MM.1S (cell line): ENCODE data around the gene MYLK4.

Experiments
- EZH2 ChIP-seq: fragments of 300-600 bp; sonication (generic); optimal IDR thresholded peaks from 2 replicates; pipeline ENCODE3; 2017; ENCODE audit warnings: low read depth, mild to moderate bottlenecking, antibody characterized with exemption, low read length, mixed read lengths
- EZH2phosphoT487 ChIP-seq: fragments of 300-600 bp; sonication (generic); IDR thresholded peaks from 2 replicates; pipeline ENCODE4 v1.6.1; 2018; ENCODE audit warnings: antibody characterized with exemption, low read length
- TF ChIP-seq, protein P1 (sequence below): fragments of 300-600 bp; sonication (generic); IDR thresholded peaks from 2 replicates; pipeline ENCODE4 v1.5.1; 2016; ENCODE audit warnings: antibody characterized with exemption, low read length, mixed read lengths

DNA sequence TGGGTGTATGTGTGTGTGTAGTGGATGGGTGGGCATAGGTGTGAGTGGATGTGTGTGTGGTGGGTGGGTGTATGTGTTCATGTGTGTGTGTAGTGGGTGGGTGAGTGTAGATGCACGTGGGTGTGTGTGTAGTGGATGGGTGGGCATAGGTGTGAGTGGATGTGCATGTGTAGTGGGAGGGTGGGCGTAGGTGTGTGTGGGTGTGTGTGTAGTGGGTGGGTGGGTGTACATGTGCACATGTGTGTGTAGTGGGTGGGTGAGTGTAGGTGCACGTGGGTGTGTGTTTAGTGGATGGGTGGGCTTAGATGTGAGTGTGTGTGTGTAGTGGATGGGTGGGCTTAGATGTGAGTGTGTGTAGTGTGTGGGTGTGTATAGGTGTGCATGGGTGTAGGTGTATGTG lies 104.4 kb downstream of the MYLK4 start:
- TF ChIP-seq, protein P1, sequence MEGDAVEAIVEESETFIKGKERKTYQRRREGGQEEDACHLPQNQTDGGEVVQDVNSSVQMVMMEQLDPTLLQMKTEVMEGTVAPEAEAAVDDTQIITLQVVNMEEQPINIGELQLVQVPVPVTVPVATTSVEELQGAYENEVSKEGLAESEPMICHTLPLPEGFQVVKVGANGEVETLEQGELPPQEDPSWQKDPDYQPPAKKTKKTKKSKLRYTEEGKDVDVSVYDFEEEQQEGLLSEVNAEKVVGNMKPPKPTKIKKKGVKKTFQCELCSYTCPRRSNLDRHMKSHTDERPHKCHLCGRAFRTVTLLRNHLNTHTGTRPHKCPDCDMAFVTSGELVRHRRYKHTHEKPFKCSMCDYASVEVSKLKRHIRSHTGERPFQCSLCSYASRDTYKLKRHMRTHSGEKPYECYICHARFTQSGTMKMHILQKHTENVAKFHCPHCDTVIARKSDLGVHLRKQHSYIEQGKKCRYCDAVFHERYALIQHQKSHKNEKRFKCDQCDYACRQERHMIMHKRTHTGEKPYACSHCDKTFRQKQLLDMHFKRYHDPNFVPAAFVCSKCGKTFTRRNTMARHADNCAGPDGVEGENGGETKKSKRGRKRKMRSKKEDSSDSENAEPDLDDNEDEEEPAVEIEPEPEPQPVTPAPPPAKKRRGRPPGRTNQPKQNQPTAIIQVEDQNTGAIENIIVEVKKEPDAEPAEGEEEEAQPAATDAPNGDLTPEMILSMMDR: no peak
- TF ChIP-seq EZH2 (no peak), EZH2phosphoT487 (no peak)
